H7 (cell line): Measurements from ENCODE around the gene RALGAPA2. TPM values are rescaled to one million over a fixed set of nuclear protein-coding genes. Genes with fewer than 3 reads are reported as not detected.
A peak's percentile ranks its signal among the peaks of the same experiment; 100 is the strongest.

Experiments
- DNase-seq: peaks from one replicate; pipeline ENCODE4 v3.0.0; 2012
- H3K27me3 ChIP-seq: 2 replicates; pipeline ENCODE4 v1.6.0; 2011; ENCODE audit warnings: mild to moderate bottlenecking, low read length; ENCODE audit not compliant: control insufficient read depth, insufficient read depth
- H3K36me3 ChIP-seq: replicated peaks from 2 replicates; pipeline ENCODE4 v1.5.1; 2011; ENCODE audit warnings: low read length; ENCODE audit not compliant: control insufficient read depth, insufficient read depth
- H3K4me3 ChIP-seq: 2 replicates; pipeline ENCODE4 v1.5.1; 2011; ENCODE audit warnings: low read depth, mild to moderate bottlenecking, control low read depth, low read length, moderate library complexity; ENCODE audit not compliant: insufficient read depth
- total RNA-seq: library from RNA; depleted of rRNA; stranded (reverse); fragments of >200 nt; shearing (Covaris generic); gene quantifications from 2 replicates; pipeline ENCODE4 v1.2.3, GENCODE V29; 2014

The RALGAPA2 gene
- total RNA-seq, 1 experiment from 2014 or later = 6.1 TPM

DNA sequence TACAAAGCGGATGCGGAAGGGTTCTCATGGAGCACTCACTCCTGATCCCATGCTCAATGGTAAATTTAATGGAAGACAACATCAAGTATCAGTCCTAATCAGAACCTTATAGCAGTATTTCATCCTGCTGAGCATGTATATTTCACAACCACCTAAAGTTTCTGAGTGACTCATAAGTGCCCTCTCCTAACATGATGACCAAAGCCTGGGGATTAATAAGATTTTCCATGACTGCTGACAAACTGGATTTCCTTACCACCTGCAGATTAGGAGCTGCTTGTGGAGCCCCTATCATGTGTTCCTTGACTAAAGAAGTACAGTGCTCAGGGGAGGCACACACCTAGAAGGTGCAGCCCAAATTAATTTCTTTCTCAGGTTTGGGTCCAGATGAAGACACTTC is 231.8 kb downstream of the RALGAPA2 start:
- H3K4me3 ChIP-seq = no peak overlapping the region
- H3K36me3 ChIP-seq = no peaks in the 10 kb centered on the region
- DNase-seq = no peak
- no peaks in the 10 kb centered on the region for H3K27me3 ChIP-seq

DNA sequence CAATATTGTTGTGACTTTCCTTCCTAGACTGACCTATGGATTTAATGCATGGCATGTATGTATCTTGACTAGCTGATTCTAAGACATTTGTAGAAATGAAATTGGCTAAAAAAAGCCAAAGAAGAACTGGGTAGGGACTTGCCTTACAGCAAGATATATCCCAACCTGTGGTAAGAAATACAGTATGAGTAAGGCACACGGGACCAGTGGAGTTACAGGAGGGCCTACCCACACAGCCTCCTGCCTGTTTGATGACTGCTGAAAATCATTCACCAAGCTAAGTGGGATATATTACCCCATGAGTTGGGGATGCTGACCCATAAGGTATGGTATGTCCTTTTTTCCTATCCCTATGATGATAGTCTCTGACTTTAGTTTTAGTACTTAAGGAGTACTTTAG is 232.3 kb downstream of the RALGAPA2 start:
- H3K4me3 ChIP-seq = no peak overlapping the region

DNA sequence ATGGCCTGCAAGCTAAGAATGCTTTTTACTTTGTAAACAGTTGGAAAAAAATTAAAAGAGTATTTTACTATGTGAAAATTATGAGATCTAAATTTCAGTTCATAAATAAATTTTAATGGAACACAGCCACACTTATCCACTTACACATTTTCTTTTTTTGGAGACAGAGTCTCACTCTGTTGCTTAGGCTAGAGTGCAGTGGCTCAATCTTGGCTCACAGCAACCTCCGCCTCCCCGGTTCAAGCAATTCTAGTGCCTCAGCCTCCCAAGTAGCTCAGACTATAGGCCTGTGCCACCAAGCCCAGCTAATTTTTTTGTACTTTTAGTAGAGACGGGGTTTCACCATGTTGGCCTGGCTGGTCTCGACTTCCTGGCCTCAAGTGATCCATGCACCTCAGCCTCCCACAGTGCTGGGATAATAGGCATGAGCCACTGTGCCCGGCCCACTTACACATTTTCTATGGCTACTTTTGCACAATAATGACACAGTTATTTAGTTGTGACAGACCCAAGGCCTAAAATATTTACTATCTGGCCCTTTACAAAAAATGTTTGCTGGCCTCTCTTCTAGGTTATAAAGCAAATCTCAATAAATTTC is 234.9 kb downstream of the RALGAPA2 start:
- Histone ChIP-seq H3K36me3 (no peaks in the 10 kb centered on the region), H3K4me3 (no peak overlapping the region), H3K27me3 (no peaks in the 10 kb centered on the region)
- DNase-seq = no peak

More for the DNA sequence above, 232.3 kb downstream of the RALGAPA2 start:
- Histone ChIP-seq H3K27me3 (no peaks in the 10 kb centered on the region), H3K36me3 (no peaks in the 10 kb centered on the region)
- no peak for DNase-seq

DNA sequence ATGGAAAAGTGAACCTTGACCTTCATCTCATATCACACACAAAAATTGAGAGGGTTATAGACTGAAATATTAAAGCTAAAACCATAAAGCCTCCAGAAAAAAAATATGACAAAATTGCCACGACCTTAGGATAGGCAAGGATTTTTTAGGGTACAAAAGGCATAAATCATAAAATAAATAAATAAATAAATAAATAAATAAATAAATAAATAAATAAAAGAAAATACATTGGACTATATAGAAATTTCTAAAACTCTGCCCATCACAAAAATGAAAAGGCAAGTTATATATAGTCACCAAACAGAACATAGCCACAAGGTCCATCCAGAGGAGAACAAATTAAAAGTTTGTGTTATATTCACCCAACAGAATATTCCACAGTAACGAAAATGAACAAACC is 235.9 kb downstream of the RALGAPA2 start:
- DNase-seq = no peak
- no peaks in the 10 kb centered on the region for H3K27me3 ChIP-seq
- no peak overlapping the region for H3K4me3 ChIP-seq
- H3K36me3 ChIP-seq = no peaks in the 10 kb centered on the region

DNA sequence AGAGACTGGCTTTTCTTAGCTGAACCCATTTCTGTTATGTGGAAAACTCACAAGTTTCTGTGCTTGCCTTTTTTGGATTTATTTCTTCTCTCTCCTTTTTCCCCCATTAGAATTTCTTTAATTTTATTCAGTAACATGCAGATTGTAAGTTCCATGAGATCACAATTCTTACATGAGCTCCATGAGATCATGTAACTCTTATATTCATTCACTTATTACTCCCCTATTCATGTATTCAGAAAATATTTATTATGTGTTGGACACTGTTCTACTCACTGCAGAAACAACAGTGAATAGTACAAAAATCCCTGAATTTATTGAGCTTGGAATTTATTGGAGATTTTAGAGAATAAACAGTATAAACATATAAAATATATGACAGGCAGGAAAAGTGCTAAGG is 238.8 kb downstream of the RALGAPA2 start:
- Histone ChIP-seq H3K4me3 (no peak overlapping the region), H3K36me3 (no peaks in the 10 kb centered on the region), H3K27me3 (no peaks in the 10 kb centered on the region)
- DNase-seq = no peak

DNA sequence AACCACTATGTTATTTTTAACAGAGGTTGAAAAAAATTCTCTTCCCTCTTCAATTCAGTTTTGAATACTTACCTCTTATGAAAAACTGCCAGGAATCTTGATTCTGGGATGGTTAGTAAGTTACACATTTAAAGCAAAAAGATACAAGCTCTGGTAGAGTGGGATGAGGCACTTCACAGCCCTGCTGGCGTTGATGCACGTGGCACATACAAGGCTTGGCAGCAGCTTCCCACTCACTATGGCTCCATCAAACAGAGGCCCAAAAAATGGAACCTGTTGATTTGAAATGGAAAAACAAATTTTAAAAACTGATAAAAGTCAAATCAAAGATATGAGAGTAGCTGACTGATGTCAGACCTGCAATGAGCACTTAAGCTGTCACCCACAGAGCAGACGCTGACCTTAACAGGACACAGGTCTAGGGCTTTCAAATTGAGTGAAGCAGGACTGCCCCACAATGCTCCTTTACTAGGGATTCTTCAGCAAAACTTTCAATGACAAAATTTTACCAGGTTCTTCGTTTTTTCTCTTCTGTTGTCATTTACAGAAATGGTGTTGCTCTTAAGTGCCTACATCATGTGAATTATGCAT is 239.7 kb downstream of the RALGAPA2 start:
- H3K27me3 ChIP-seq = no peaks in the 10 kb centered on the region
- DNase-seq = no peak

DNA sequence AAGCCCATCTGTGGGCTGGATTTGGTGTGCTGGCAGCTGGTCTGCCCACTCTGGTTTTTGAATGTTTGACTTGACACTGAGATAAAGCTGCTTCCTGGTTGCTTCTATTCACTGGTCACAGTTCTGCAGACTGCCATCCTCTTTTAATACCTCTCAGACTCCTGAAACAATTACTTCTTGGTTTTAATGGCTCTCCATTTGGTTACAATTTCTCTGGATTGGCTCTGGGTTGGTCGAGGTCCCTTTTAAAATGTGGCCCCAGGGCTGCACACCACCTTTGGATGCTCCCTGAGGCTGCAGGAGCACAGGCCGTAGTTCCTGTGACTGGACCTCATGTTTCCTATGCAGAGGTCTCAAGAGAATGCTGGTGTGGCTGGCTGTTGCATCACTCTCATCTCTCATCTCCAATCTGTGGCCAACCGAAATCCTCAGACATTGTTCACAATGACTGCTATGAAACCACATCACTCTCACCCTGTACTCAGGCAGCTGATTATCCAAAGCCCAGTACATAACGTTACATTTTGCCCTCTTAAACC is 246.0 kb downstream of the RALGAPA2 start:
- no peak overlapping the region for H3K4me3 ChIP-seq
- DNase-seq = no peak
- no peaks in the 10 kb centered on the region for H3K27me3 ChIP-seq
- H3K36me3 ChIP-seq = no peaks in the 10 kb centered on the region

More for the DNA sequence above, 239.7 kb downstream of the RALGAPA2 start:
- no peak overlapping the region for H3K4me3 ChIP-seq
- H3K36me3 ChIP-seq = no peaks in the 10 kb centered on the region

DNA sequence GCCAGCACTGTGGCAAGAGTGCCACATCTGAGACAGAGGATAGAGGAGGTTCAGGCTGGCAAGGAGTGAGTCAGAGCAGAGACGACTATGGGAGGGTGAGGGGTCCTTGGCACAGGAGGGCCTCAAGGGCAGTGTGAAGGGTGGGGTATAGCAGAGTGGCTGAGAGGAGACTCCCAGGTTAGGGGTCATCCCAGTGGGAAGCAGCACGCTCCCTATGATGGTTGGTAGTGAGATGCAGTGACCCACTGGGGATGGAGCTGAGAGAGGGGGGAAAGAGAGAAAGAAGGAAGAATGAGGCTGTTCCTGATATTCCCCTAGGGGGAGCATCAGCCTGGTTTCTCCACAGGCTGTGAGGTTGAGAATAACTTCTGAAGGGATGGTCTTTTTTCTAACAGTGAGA is 247.2 kb downstream of the RALGAPA2 start:
- Histone ChIP-seq H3K4me3 (no peak overlapping the region), H3K27me3 (no peaks in the 10 kb centered on the region), H3K36me3 (no peaks in the 10 kb centered on the region)
- DNase-seq = no peak

DNA sequence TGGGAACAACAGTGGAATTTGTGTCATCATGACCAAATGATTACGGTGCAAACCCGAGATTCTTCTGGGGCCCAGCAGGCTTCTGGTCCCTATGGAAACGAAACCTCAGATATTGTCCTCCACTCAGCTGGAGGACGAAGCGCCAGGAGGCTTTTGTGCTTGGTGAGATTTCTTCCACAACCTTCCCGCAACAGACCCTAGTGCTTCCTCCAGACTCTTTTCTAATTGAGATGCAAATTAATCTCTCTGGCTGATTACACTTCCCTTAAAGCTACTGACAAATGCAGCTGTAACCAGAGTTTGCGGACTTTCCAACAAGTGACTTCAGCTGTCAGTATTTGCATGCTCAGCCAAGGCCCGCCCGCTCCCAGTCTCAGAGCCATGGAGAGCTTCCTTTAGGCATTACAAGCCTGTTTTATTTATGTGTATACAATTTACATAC is 248.5 kb downstream of the RALGAPA2 start:
- H3K4me3 ChIP-seq = no peak overlapping the region
- H3K27me3 ChIP-seq = no peaks in the 10 kb centered on the region
- no peaks in the 10 kb centered on the region for H3K36me3 ChIP-seq
- peak; percentile 31 for DNase-seq

DNA sequence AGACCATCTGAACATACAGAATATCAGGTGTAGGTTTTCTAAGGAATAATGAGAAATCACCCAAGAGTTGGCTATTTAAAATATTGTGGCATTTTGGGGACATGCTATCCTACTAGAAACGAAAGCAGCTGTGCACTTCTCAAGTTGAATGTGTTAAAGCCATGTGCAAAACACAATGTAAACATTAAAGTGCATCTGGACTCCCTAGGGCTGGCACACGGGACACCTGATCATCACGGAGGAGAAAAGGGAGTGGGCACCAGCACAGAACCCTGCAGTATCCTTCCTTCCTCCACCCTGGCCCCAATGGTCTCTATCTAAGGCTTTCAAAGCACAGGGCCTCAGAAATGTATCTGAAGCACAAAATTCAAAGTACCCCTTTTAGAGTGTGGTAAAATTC is 250.3 kb downstream of the RALGAPA2 start:
- no peaks in the 10 kb centered on the region for H3K27me3 ChIP-seq
- no peaks in the 10 kb centered on the region for H3K36me3 ChIP-seq
- no peak for DNase-seq
- H3K4me3 ChIP-seq = no peak overlapping the region

DNA sequence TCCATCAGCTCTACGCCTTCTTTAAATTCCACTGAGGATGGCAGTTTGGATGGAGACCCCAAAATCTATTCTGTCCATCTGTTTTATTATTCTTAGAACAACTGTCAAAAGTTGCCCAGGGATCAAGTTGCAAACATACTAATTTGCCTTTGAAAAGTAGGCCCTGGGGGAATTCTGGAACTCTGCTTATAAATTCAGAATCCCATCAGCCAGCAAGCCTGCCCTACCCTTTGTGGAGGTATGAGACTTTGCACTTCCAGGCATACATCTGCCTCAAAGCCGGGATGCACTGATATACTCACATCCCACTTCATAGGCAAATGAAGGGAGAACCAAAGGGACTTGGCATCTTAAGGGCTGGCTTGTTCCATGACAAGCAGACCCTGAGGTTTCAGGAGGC is 250.9 kb downstream of the RALGAPA2 start:
- Histone ChIP-seq H3K36me3 (no peaks in the 10 kb centered on the region), H3K4me3 (no peak overlapping the region), H3K27me3 (no peaks in the 10 kb centered on the region)
- DNase-seq = no peak

DNA sequence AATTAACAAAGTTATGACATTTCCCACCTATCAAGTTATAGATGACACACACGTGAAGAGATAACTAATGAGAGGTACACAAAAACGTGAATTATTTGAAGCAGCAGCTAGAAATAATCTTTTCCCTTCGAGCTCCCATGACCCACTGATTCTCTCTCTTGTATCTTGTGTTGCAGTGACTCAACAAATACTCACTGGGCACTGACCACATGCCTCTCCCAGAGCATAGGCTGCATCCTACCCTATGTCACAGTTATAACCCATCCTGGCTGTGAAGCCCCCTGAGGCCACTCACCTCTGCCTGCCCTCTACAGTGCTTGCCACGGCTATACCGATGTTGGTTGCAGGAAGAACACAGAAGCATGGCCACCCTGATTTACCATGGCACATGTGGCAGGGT is 252.7 kb downstream of the RALGAPA2 start:
- Histone ChIP-seq H3K36me3 (no peaks in the 10 kb centered on the region), H3K4me3 (no peak overlapping the region), H3K27me3 (no peaks in the 10 kb centered on the region)
- no peak for DNase-seq

DNA sequence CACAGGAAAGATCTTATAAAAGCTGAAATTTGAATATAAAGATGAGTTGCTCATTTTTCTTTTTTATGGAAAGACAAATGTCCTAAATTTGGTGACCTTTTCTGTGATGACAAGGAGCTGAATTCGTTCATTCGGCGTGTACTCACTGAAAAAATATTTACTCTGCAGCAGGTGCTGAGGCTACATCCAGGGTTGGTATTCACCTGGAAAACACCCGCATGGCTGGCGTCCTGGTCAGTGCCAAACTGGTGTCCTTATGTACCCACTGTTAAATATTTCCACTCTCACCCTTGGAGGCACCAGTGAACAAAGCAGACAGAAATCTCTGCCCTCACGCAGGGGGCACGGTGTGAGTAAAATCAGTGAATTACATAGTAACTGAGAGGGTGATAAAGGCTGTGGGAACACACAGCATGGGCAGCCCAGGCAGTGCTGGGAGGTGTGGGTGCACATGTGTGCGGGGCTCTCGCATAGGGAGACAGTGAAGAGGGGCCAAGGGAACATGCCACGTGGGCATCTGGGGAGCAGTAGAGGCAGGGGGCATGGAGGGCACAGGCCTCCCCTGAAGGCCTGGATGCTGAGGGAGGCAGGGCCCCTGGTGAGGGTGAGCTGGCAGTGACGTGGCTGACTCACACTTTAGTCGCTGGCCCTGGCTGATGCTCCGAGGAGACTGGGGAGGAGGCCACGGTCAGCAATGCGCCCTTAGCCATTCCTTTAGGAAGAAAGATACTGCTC is 254.9 kb downstream of the RALGAPA2 start:
- no peak overlapping the region for H3K4me3 ChIP-seq
- H3K36me3 ChIP-seq = no peaks in the 10 kb centered on the region
- no peaks in the 10 kb centered on the region for H3K27me3 ChIP-seq
- no peak for DNase-seq

DNA sequence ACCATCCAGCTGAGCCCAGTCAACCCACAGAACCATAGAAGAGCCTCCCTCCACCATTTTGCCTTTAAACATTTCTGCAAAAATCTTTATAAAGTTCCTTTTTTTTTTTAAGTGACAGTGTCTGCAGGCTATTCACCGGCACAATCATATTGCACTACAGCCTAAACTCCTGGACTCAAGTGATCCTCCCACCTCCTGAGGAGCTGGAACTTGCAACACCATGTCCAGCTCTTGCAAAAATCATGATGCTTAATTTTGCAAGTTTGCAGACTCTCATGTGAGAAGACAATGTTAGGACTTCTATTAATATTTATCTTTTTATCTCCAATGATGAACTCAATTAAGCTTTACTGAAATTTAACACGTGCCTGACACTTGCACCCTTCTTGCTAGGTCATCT is 255.7 kb downstream of the RALGAPA2 start:
- no peaks in the 10 kb centered on the region for H3K27me3 ChIP-seq
- H3K4me3 ChIP-seq = no peak overlapping the region
- H3K36me3 ChIP-seq = no peaks in the 10 kb centered on the region
- DNase-seq = no peak

DNA sequence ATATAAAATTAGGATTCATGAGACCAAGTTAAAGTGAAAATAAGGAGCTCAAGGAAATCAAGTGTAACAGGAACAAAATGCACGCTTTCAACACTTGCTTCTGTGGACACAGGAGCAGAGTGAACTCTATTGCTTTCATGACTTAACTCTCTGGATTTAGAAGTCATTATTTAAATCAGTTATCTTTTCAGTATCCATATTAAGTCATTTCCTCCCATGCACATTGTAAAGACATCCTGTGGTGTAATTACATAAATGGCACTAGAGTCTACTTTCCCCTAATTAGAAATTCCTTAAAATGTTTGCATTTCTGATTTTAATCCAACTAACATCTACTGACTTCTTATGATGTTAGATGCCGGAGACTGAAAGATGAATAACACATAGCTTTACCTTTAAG is 256.5 kb downstream of the RALGAPA2 start:
- H3K27me3 ChIP-seq = no peaks in the 10 kb centered on the region
- no peak overlapping the region for H3K4me3 ChIP-seq
- no peak for DNase-seq
- no peaks in the 10 kb centered on the region for H3K36me3 ChIP-seq
